SK-N-MC (cell line): Measurements from ENCODE around the gene PRMT9.

Experiments used
- EZH2 ChIP-seq: fragments of 200-600 bp; sonication (generic); IDR thresholded peaks from one replicate; pipeline ENCODE4 v1.6.1; 2017; ENCODE audit warnings: antibody characterized with exemption
- FOXP2 ChIP-seq: optimal IDR thresholded peaks from 2 replicates; pipeline ENCODE3; 2011; ENCODE audit warnings: mild to moderate bottlenecking, moderate library complexity; ENCODE audit not compliant: insufficient read depth; ENCODE audit errors: extremely low read length, control extremely low read depth
- POLR2AphosphoS5 ChIP-seq: IDR thresholded peaks from 2 replicates; pipeline ENCODE4 v1.6.1; 2012; ENCODE audit warnings: mild to moderate bottlenecking, low read depth, low read length, borderline replicate concordance

- TF ChIP-seq EZH2 (no peak), POLR2AphosphoS5 (no peak), FOXP2 (no peak)
Observed at GRCh38 chr4:147610686-147611085, 73.3 kb downstream of the PRMT9 start.
